Skeletal muscle satellite cell (primary cell): ENCODE results near the gene OLA1.

Experiments
- H3K27me3 ChIP-seq: 2 replicates; pipeline ENCODE4 v1.7.0; 2013; ENCODE audit warnings: low read length; ENCODE audit not compliant: control insufficient read depth, insufficient read depth
- H3K36me3 ChIP-seq: 2 replicates; pipeline ENCODE4 v1.7.0; 2013; ENCODE audit warnings: mild to moderate bottlenecking, control low read depth, low read length; ENCODE audit not compliant: insufficient read depth
- H3K4me1 ChIP-seq: 2 replicates; pipeline ENCODE4 v1.7.0; 2013; ENCODE audit warnings: low read length; ENCODE audit not compliant: control insufficient read depth, insufficient read depth
- H3K4me2 ChIP-seq: 2 replicates; pipeline ENCODE4 v1.7.0; 2013; ENCODE audit warnings: mild to moderate bottlenecking, low read length
- H3K4me3 ChIP-seq: 2 replicates; pipeline ENCODE4 v1.7.0; 2013; ENCODE audit warnings: low read length
- H3K9ac ChIP-seq: 2 replicates; pipeline ENCODE4 v1.7.0; 2013; ENCODE audit warnings: mild to moderate bottlenecking, low read depth, low read length, moderate library complexity
- H3K9me3 ChIP-seq: replicated peaks from 2 replicates; pipeline ENCODE4 v1.7.0; 2013; ENCODE audit warnings: mild to moderate bottlenecking, control low read depth, low read length

OLA1 gene

GRCh38 chr2:174048243-174048642 is 200.1 kb downstream of the OLA1 start:
- Histone ChIP-seq H3K4me1 (peaks cover 16% of the 10 kb centered on the region), H3K9ac (no peak overlapping the region), H3K4me3 (no peak overlapping the region), H3K9me3 (no peaks in the 10 kb centered on the region), H3K36me3 (no peaks in the 10 kb centered on the region), H3K27me3 (no peaks in the 10 kb centered on the region), H3K4me2 (no peak overlapping the region)

DNA sequence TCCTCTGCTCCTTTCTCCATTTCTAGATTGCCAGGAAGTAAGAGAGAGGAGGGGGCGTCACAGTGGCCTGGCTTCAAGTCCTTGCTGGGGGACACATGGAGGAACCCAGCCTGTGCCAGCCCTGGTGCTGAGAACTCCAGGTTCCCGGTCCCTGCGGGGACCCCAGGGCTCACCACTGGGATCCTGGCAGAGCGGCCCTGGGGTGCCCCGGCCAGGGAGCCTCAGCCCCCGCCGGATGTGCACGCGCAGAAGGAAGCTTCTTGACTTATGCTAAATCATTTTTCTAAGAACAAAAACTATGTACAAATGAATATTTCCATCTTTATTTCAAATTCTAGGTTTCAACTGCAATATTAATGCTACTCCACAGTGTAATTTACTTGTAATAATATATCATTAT is 200.6 kb downstream of the OLA1 start:
- H3K4me1 ChIP-seq: peaks cover 16% of the 10 kb centered on the region
- H3K27me3 ChIP-seq: no peaks in the 10 kb centered on the region
- H3K4me3 ChIP-seq: no peak overlapping the region
- no peaks in the 10 kb centered on the region for H3K9me3 ChIP-seq
- H3K36me3 ChIP-seq: no peaks in the 10 kb centered on the region
- H3K9ac ChIP-seq: no peak overlapping the region
- no peak overlapping the region for H3K4me2 ChIP-seq

- Histone ChIP-seq H3K4me1 (peaks cover 2% of the 10 kb centered on the region), H3K27me3 (no peaks in the 10 kb centered on the region), H3K9me3 (no peaks in the 10 kb centered on the region), H3K4me3 (no peak overlapping the region), H3K4me2 (no peak overlapping the region), H3K36me3 (no peaks in the 10 kb centered on the region), H3K9ac (no peak overlapping the region)
Observed at GRCh38 chr2:174046172-174046571, 202.2 kb downstream of the OLA1 start.

DNA sequence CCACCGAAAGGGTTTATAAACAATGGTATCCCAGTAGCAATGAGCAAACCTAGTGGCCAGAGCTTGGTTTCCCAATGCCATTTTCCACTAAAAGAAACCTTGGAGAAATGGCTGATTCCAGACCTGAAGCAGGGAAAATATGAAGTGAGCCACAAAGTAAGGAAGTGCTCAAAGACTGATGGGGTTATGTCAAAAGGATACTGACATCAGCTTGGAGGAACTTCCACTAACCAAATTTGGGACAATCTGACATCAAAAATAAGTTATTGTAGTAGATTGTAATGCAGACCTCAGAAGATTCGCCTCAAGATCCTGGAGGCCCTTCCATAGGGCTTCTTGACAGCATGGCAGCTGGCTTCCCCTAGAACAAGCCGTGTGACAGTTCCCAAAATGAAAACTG is 203.8 kb downstream of the OLA1 start:
- Histone ChIP-seq H3K4me2 (no peak overlapping the region), H3K9ac (no peak overlapping the region), H3K27me3 (no peaks in the 10 kb centered on the region)

GRCh38 chr2:174040417-174040701 is 208.0 kb downstream of the OLA1 start:
- Histone ChIP-seq H3K4me2 (no peak overlapping the region), H3K9ac (no peak overlapping the region), H3K36me3 (no peaks in the 10 kb centered on the region), H3K9me3 (no peaks in the 10 kb centered on the region), H3K4me1 (peaks cover 24% of the 10 kb centered on the region), H3K27me3 (no peaks in the 10 kb centered on the region), H3K4me3 (no peak overlapping the region)

More for the DNA sequence above, 203.8 kb downstream of the OLA1 start:
- H3K4me3 ChIP-seq: no peak overlapping the region
- peaks cover 2% of the 10 kb centered on the region for H3K4me1 ChIP-seq
- no peaks in the 10 kb centered on the region for H3K9me3 ChIP-seq
- H3K36me3 ChIP-seq: no peaks in the 10 kb centered on the region

GRCh38 chr2:174039551-174040416 is 208.5 kb downstream of the OLA1 start:
- Histone ChIP-seq H3K4me1 (peaks cover 30% of the 10 kb centered on the region), H3K4me2 (peak overlapping the region; percentile 64), H3K9me3 (no peaks in the 10 kb centered on the region), H3K4me3 (peak overlapping the region; percentile 40), H3K36me3 (no peaks in the 10 kb centered on the region), H3K27me3 (no peaks in the 10 kb centered on the region), H3K9ac (peak overlapping the region; percentile 57)

DNA sequence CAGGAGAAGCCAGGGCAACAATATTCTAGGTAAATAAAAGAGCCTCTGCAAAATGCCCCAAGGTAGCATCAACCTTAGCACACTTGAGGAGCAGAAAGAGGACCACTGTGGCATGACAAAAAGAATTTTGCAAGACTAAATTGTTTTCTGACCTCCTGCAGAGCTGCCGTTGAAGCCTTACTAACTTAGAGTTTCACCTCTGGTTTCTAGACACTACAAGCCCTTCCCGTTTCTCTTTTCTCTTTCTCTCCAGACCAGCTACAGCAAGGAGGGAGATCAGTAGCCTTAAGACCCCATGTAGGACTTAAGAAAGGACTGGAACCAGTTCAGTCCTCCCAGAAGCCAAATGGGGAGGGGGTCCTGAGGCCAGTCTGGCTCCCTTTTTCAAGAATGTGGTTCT is 209.9 kb downstream of the OLA1 start:
- Histone ChIP-seq H3K4me1 (peaks cover 32% of the 10 kb centered on the region), H3K4me2 (no peak overlapping the region), H3K27me3 (no peaks in the 10 kb centered on the region), H3K9ac (no peak overlapping the region), H3K9me3 (no peaks in the 10 kb centered on the region), H3K4me3 (no peak overlapping the region), H3K36me3 (no peaks in the 10 kb centered on the region)

GRCh38 chr2:174036825-174037224 is 211.5 kb downstream of the OLA1 start:
- Histone ChIP-seq H3K4me3 (no peak overlapping the region), H3K4me1 (peaks cover 32% of the 10 kb centered on the region), H3K9me3 (no peaks in the 10 kb centered on the region), H3K9ac (no peak overlapping the region), H3K27me3 (no peaks in the 10 kb centered on the region), H3K36me3 (no peaks in the 10 kb centered on the region), H3K4me2 (peak overlapping the region; percentile 66)

- peaks cover 32% of the 10 kb centered on the region for H3K4me1 ChIP-seq
- H3K4me2 ChIP-seq: peak overlapping the region; percentile 66
- H3K9ac ChIP-seq: peak overlapping the region; percentile 43
- H3K4me3 ChIP-seq: peak overlapping the region; percentile 7
- no peaks in the 10 kb centered on the region for H3K9me3 ChIP-seq
- H3K36me3 ChIP-seq: no peaks in the 10 kb centered on the region
- no peaks in the 10 kb centered on the region for H3K27me3 ChIP-seq
Observed at GRCh38 chr2:174035981-174036742, 212.2 kb downstream of the OLA1 start.

DNA sequence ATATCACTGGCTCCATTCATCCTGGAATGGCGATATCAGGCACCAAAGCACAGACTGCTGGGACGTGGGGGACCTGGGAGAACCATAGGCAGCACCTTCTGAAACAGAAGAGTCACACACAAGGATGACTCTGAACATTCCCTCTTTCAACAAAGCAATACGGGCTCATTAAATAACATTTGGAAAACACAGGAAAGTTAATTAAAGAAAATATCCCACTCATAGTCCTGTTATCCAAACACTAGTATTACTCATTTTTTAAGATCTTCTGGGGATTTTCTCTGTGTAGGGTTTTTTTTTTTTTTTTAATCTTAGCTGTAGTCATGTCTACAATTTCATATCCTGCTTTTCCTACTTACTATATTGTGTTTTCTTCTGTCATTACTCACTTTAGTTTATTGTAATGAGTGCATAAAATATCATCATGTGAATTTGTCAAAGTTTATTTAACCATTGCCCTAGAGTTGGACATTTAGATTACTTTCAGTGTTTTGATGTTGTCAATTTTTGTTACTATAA is 213.2 kb downstream of the OLA1 start:
- Histone ChIP-seq H3K4me1 (peaks cover 32% of the 10 kb centered on the region), H3K4me2 (no peak overlapping the region), H3K9me3 (no peaks in the 10 kb centered on the region), H3K9ac (no peak overlapping the region), H3K27me3 (no peaks in the 10 kb centered on the region), H3K36me3 (no peaks in the 10 kb centered on the region), H3K4me3 (no peak overlapping the region)

DNA sequence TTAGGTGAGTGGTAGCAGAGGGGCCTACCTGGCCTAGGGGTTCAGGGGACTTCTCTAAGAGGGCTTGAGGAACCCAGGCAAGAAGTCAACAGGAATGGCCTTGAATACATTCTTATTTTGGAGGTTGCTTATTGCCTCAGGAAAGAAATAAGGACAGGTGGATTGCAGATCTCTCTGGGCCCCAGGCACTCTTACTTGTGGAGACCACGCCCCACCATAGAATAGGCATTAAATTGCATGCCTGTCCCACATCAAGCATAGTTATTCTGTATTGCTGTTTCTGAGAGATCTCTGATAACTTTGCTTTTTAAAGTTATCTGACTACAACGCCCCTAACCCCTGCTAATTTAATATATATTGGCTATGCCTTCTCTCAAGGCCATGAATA is 215.2 kb downstream of the OLA1 start:
- Histone ChIP-seq H3K4me1 (peaks cover 27% of the 10 kb centered on the region), H3K36me3 (no peaks in the 10 kb centered on the region), H3K4me2 (no peak overlapping the region), H3K27me3 (no peaks in the 10 kb centered on the region), H3K4me3 (no peak overlapping the region), H3K9me3 (no peaks in the 10 kb centered on the region), H3K9ac (no peak overlapping the region)
